NCI-H526 treated with DMSO at 0.1 percent for 48 hours (cell line): ENCODE data around the gene NAV2.
"Not testable (repeated sequence)": the region's sequence is repeated elsewhere in the genome, so short reads cannot be mapped to it uniquely, and the experiment has no call there.

Source experiments
- DNase-seq: peaks from one replicate; lab custom pipeline; 2025; lab: John Stamatoyannopoulos, UW

The NAV2 gene

DNA sequence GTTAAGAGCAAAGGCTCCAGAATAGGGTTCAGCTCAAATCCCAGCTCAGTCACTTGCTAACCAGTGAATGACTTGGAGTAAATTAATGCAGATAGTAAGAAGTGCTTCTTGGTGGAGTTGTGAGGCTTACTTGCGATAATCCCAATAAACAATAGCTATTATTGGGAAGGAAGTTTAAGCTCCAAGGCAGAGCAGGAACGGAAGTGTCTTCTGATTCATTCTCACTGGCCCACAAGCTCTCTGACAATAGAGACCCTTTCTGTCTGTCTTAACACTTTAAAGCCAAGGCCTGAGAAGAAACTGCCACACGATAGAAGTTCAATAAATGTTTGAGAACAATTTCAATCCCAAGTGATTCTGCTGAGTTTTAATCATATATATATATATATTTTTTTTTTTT is 292.2 kb downstream of the NAV2 start:
- no peak for DNase-seq

- DNase-seq: no peak
These were observed 293.1 kb downstream of the NAV2 start for GRCh38 chr11:20005747-20006146.

- DNase-seq: not testable (repeated sequence)
These were observed 294.0 kb downstream of the NAV2 start for GRCh38 chr11:20006618-20007017.

DNA sequence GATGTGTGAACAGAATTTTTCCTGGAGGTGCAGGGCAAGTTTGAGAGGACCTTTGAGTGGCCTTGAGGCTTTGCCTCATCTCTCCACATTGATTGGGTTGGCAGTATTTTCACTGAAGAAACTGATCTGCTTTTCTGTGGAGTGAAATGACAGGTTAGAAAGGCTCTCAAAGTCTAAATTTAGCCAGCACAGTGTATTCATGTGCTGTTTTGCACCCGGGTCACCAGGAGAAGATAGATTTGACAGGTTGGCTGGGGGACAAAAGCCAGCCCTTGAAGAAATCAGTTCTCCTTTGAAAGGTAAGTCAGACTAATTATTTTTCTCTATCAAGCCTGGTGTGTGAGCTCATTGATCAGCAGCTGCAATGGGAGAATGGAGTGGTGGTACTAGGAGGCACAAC is 294.7 kb downstream of the NAV2 start:
- no peak for DNase-seq

DNA sequence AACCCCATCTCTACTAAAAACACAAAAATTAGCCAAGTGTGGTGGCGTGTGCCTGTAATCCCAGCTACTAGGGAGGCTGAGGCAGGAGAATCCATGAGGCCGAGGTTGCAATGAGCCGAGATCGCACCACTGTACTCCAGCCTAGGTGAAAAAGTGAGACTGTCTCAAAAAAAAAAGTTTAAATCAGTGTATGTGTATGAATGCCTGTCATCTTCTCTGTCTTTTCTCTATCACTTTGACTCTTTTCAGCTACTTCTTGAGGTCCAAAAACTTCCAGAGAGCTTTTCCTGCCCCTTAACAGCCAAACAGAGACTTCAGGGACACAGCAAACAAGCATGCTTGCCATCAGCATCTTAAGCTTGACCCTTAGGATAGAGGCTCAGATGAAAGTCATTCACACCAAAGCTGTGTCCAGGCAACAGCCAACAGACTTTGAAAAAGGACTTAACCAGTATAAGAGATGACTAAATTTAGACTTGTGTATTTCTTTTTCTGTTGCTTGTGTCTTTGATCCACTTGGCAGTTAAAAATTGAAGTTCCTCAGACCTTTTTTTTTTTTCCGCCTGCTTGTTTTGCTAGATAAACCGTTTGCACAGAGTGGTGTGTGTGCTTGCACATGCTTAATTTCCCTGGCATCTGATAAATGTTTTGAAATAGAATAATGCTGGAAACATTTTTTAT is 295.7 kb downstream of the NAV2 start:
- DNase-seq: no peak

DNA sequence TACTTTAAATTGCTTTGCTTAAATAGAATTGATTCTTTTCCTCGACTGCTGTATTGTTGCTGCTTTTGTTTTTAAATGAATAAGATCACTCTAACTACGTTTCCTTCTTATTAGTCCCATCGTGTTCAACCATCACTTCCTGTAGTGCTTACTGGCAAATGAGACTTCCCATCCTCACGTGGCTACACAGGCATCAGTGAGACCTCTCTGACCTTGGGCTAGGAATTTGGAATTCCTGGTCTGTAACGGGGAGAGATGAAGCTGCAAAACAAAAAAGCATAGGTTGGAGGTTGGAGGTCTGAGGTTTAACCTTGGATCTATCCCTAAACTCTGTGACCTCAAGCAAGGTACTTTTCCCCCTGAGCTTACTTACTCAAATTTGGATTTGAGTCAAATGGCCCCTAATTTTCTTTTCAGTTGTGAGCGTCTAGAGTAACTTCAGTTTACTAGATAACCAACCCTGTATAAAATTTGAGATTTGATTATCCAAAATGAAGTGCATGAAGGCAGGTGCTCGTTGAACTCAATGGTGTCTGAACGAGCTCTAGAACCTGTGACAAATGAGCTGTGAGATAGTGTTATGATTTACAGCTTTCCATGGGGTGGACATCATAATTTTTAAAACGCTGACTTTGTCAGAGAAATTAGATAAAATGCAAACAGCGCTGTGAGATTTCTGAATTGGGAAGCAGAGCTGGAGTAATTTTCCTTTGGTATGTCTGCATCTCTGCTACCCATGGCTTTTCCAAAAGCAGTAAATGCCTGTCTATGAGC is 296.4 kb downstream of the NAV2 start:
- no peak for DNase-seq

GRCh38 chr11:20010156-20010850 is 297.7 kb downstream of the NAV2 start:
- no peak for DNase-seq

DNA sequence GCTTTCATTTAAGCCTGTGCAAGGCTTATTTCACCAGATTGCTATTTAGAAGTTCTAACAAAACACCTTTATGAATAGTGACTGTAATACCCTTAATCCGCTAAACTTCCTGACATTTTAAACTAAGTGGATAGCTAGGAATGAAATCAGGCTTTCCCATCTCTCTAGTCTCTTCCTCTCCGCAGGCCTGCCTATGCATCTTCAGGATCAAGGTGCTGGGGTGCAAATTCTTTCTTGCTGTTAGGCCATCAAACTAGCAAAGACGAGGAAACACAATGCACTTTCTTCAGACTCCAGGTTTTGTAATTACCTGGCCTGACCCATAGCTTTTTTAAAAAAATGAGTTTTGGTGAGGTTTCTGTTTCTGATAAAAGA is 298.2 kb downstream of the NAV2 start:
- DNase-seq: no peak

DNA sequence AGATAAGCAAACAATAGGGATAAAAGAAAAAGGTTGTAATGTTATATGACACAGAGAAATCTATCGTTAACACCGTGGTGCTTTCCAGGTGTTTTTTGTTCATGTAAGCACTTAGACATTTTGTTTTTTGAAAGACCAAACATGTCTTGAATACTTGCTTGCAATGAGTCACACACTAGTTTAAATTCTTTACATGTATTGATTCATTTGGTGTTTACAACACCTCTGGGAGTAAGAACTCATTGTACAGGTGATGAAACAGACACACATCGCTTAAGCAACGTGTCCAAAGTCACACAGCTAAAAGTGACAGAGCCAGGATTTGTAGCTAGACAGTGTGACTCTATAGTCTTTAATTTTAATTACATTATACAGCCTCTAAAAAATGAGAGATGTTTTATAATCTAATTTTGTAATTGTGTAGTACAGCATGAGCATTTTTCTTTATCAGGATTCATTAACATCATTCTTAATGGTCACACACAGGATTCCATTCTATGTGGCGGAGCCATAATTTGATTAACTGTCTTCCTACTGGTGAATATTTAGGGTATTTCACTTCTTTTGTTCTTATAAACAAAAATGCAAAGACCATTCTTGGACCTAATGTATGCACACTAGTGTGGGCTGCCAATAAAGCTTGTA is 298.8 kb downstream of the NAV2 start:
- no peak for DNase-seq

DNA sequence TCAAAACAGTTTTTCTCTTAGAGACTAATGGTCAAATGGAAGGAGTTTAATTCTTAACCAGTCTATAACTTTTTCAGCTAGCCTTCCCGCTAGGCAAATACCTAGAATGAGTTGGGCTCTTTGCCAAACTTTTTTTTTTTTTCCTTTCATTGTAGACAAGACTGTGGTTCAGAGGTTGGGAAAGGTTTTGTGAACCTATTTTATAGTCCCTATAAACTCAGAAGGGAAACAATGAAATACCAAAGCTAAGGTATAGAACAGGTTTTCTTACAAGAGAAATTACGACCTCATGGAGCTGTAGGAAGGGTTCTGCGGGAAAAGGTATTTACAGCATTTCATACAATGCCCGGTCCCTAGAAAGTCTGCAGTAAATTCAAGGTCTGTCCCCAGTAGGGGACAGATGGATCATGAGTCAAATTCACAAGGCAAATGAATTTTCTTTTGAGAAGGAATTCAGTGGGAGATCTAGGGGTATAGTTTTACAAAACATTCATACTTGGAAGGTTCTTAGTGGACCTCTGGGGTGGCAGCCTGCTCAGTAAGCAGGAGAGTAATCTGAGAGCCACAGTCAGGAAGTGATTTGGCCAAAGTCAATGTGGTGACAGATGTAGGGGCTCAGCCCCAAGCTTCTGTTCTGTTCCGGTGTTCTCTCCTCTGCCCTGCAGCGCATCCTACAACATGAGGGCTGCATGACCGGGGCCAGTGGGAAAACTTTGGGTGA is 300.9 kb downstream of the NAV2 start:
- no peak for DNase-seq

DNA sequence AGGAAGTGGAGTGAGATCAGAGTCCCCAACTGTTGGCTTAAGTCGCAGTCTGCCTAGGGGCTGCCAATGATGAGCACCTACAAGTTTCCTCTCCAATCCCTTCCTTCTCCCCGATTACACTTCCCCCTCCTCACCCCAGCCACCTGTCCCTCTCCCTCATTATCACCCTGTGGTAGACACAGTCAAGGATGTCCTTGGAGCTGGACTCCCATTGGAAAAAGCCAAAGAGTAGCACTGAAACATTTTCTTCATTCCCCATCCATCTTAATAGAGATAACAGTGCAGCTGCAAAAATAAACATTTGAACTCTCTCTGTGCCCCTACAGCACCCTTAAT is 301.4 kb downstream of the NAV2 start:
- DNase-seq: no peak

DNA sequence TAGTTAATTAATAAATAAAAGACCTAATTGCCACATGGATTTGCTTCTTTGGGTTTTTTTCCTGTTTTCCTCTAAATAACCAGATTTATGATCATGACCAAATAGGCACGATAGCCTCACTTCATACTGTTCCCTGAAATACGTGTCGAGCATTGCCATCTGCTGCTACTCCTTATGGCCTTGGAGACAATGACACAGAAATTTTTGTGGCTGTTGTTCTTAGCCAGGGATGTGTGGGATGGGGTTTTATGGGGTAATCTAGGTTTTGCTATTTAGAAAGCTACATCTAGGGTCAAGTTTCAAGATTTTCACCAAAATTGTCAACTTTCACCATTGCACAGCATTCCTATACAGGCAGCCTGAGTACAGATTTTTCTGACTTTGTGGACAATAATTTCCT is 302.5 kb downstream of the NAV2 start:
- no peak for DNase-seq

DNA sequence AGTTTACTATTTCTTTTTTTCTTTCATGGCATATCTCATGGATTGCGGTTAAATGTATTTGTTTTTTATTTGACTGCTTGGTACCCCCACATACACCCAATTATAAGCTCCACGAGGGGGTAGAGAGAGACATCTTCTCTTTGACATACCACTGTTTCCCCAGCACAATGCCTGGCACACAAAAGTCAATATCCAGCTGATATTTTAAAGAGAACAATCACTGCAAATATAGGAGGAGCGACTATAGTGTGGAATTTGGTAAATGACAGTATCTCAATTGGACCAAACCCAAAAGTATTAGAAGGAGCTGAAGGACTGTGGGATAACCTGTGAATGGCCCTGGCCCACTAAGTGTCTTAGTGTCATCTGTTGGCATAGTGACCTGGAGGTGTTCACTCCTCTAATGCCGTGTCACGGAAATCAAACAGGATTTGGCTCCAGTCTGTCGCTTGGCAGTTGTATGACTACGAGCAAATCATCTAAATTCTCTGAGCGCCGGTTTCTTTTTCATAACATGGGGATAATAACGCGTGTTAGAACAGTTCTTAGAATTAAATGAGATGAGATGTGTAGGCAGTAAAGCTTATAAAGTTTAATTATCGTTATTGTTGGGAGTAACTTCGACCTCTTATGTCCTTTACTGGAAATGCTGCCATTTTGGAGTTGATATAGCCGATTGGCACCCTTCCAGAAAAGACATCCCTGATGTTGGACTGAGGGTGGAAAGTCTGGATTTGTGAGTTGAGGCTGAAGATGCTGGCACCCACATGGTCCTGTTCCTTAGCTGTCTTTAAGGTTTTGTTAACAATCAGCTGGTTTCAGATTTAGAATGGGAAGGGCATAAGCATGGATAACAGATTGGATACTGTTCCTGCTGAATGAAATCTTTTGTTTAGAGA is 303.1 kb downstream of the NAV2 start:
- DNase-seq: no peak

DNA sequence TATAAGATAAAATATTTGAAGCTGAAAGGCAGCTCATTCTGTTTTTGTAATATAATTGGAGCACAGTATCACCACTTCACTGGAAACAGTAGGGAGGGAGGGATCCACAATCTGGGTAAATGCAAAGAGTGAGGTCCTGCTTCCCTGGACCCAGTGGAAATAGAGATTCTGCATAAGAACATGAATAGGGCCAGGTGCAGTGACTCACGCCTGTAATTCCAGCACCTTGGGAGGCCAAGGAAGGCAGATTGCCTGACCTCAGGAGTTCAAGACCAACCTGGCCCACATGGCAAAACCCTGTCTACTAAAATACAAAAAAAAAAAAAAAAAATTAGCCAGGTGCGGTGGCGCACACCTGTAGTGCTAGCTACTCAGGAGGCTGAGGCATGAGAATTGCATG is 303.9 kb downstream of the NAV2 start:
- no peak for DNase-seq

DNA sequence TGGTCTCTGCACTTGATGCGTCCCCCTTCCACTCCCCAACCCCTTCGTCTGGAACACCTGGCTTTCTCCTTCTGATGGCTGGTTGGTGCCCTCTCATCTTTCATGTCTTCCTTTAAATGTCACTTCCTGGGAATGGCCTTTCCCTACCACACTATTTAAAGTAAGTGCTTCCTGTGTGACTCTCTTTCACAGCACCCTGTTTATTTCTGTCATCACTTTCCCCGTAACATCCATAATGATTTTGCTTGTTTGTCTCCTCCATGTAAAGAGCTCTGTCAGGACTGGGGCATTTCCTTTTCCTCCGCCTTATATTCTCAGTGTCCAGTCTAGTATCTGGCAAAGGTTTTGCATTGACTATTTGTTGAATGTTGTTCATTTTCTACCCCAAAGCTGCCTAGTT is 304.7 kb downstream of the NAV2 start:
- no peak for DNase-seq

- DNase-seq: no peak
These were observed 307.6 kb downstream of the NAV2 start for GRCh38 chr11:20020198-20020597.

DNA sequence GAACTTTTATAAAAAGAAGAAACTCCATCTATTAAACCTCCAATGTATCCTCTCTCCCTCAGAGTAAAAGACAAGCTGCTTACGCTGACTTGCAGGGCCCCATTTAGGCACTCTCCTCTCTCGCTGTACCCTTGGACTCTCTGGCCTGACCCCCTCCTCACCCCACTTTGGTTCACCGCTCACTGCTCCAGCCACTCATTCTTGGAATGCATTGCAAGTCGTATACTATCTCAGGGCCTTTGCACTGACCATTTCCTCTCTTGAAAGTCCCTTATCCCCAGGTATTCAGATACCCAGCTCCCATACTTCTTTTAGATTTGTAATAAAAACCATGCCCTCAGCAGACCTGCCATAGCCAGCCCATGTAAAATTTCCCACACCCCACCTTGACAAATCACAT is 308.1 kb downstream of the NAV2 start:
- DNase-seq: no peak

GRCh38 chr11:20021212-20021611 is 308.6 kb downstream of the NAV2 start:
- peak; percentile 17 for DNase-seq

DNA sequence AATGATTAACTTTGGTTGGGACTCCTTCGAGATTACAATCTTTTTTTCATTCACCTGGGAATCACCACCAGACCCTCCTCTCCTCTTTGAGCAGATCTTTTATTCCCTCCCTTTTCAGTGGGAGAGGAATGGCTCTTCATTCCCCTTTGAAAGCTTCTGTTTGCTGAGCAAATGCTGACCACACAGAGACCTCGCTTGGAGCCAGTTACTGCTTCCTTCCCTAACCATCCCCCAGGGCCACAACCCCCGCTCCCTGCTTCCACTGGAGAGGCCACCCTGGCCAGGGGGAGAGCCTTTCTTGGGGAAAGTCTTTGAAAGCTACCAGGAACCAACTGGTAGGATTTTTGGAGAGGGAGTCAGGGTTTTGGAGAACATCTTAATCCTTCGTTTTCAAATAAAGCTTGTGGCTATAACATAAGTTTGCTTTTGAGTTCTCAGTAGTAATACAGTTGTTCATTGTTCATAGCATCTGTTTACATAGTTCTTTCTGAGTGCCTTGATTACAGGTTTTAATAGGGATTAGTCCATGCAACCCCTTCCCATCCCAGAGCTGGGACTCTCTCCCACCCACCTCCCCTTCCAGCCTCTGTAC is 309.2 kb downstream of the NAV2 start:
- DNase-seq: peak; percentile 22

DNA sequence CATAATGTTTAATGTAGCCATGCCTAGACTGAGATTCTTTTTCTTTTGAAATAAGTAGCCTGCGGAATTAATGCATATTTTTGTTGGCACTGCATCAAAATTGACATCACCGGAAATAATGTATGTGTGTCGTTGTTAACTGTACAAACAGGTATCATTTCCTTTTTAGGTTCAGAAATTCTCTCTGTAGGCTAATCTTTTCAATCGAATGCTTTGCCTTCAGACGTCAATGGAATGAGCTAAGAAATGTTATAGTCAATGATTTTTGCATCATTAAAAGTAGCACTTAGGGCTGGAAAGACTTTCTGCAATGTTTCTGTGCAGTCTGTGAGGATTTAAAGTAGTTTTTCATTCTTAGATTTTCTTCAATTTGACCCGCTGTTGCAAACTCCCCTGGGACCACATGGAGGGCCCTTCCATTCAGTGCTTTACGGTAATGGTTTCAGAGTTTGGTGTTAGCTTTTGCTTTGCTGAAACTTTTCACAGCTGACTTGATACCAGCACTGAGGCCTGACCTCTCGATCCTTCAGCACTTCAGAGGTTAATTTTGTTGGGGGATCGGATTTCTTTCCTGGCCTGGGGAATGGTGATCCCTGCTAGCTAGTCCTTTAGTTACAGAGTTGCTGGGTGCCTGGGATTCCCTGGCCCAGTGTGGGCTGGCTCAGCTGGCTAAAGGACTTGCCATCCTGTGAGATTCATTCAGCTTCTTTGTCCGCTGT is 309.9 kb downstream of the NAV2 start:
- DNase-seq: peak; percentile 76
